SU-DHL-6 (cell line): ENCODE results near the gene OR6J1.
"Not testable (repeated sequence)": the region's sequence is repeated elsewhere in the genome, so short reads cannot be mapped to it uniquely, and the experiment has no call there.

ENCODE experiments used
- H2AFZ ChIP-seq: fragments of 200-600 bp; sonication (generic); 2 replicates; pipeline ENCODE4 v1.6.1; 2014; ENCODE audit warnings: low read depth, mild to moderate bottlenecking, moderate library complexity, mixed read lengths, antibody characterized with exemption, low read length; ENCODE audit not compliant: severe bottlenecking
- H3F3A ChIP-seq: fragments of 200-600 bp; shearing (Covaris generic); 2 replicates; pipeline ENCODE4 v1.6.0; 2016; ENCODE audit warnings: antibody characterized with exemption, mild to moderate bottlenecking; ENCODE audit not compliant: insufficient read depth
- H3K27ac ChIP-seq: fragments of 200-600 bp; sonication (generic); 2 replicates; pipeline ENCODE4 v1.5.1; 2016; ENCODE audit warnings: low read depth, mild to moderate bottlenecking, low read length, moderate library complexity, mixed read lengths
- H3K27me3 ChIP-seq: fragments of 200-600 bp; sonication (generic), shearing (Covaris generic); 2 replicates; pipeline ENCODE4 v1.6.0; 2014; ENCODE audit warnings: mild to moderate bottlenecking, low read length
- H3K36me3 ChIP-seq: fragments of 200-600 bp; sonication (generic); 2 replicates; pipeline ENCODE4 v1.6.1; 2014; ENCODE audit warnings: mild to moderate bottlenecking, low read length, mixed read lengths
- H3K4me2 ChIP-seq: fragments of 300-600, 200-600 bp; shearing (Covaris generic), sonication (generic); 2 replicates; pipeline ENCODE4 v1.6.0; 2014; ENCODE audit warnings: low read length, low read depth, mild to moderate bottlenecking; ENCODE audit not compliant: poor library complexity, severe bottlenecking
- H3K4me3 ChIP-seq: fragments of 200-600 bp; sonication (generic); 2 replicates; pipeline ENCODE4 v1.5.1; 2014; ENCODE audit warnings: antibody characterized with exemption, low read length, mild to moderate bottlenecking, mixed read lengths; ENCODE audit not compliant: insufficient read depth, poor library complexity, severe bottlenecking
- H3K79me2 ChIP-seq: fragments of 200-600 bp; sonication (generic); 2 replicates; pipeline ENCODE4 v1.6.1; 2014; ENCODE audit warnings: mild to moderate bottlenecking, low read length, moderate library complexity; ENCODE audit not compliant: insufficient read depth
- H3K9ac ChIP-seq: fragments of 200-600 bp; sonication (generic); 2 replicates; pipeline ENCODE4 v1.7.0; 2014; ENCODE audit warnings: mild to moderate bottlenecking, low read length
- H3K9me2 ChIP-seq: fragments of 200-600 bp; sonication (generic); replicated peaks from 2 replicates; pipeline ENCODE4 v1.6.1; 2014; ENCODE audit warnings: low read length; ENCODE audit not compliant: insufficient read depth
- H3K9me3 ChIP-seq: fragments of 200-600 bp; sonication (generic); 2 replicates; pipeline ENCODE4 v1.6.1; 2014; ENCODE audit warnings: low read length, mixed read lengths; ENCODE audit not compliant: insufficient read depth
- H4K20me1 ChIP-seq: fragments of 200-600 bp; sonication (generic); 2 replicates; pipeline ENCODE4 v1.6.1; 2014; ENCODE audit warnings: low read depth, mild to moderate bottlenecking, antibody characterized with exemption, low read length, moderate library complexity, mixed read lengths
- EZH2phosphoT487 ChIP-seq: fragments of 200-600 bp; sonication (generic), shearing (Covaris generic); conservative IDR thresholded peaks from 2 replicates; pipeline ENCODE4 v1.6.1; 2018; ENCODE audit warnings: mild to moderate bottlenecking, antibody characterized with exemption, low read length, moderate library complexity, mixed read lengths
- TF ChIP-seq, protein P1 (sequence below): fragments of 200-600 bp; sonication (generic); IDR thresholded peaks from one replicate; pipeline ENCODE4 v1.5.1; 2017; ENCODE audit warnings: antibody characterized with exemption, mild to moderate bottlenecking, low read length, moderate library complexity; ENCODE audit not compliant: insufficient read depth, poor library complexity, severe bottlenecking

Gene OR6J1

DNA sequence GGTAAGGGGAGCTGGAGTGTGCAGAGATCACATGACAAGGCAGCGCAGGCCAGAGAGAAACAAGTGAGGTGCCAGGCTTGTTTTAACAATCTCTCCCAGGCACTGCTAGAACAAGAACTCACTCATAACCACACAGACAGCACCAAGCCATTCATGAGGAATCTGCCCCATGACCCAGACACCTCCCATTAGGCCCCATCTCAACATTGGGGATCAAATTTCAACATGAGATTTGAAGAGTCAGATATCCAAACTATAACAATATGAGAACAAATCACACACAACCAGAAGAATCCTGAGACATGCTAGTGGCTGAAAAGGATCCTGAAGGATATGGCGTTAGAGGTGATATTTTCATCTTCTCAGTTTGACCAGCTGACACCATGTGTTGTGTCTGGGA is 21.9 kb downstream of the OR6J1 start:
- Histone ChIP-seq H4K20me1 (no peaks in the 10 kb centered on the region), H2AFZ (no peak overlapping the region), H3K4me3 (no peak overlapping the region), H3K27ac (no peak overlapping the region), H3K4me2 (no peak overlapping the region), H3K36me3 (no peaks in the 10 kb centered on the region), H3K9me3 (no peaks in the 10 kb centered on the region), H3K79me2 (no peaks in the 10 kb centered on the region), H3F3A (no peaks in the 10 kb centered on the region), H3K9me2 (no peaks in the 10 kb centered on the region), H3K27me3 (no peaks in the 10 kb centered on the region), H3K9ac (no peak overlapping the region)
- TF ChIP-seq, protein P1, sequence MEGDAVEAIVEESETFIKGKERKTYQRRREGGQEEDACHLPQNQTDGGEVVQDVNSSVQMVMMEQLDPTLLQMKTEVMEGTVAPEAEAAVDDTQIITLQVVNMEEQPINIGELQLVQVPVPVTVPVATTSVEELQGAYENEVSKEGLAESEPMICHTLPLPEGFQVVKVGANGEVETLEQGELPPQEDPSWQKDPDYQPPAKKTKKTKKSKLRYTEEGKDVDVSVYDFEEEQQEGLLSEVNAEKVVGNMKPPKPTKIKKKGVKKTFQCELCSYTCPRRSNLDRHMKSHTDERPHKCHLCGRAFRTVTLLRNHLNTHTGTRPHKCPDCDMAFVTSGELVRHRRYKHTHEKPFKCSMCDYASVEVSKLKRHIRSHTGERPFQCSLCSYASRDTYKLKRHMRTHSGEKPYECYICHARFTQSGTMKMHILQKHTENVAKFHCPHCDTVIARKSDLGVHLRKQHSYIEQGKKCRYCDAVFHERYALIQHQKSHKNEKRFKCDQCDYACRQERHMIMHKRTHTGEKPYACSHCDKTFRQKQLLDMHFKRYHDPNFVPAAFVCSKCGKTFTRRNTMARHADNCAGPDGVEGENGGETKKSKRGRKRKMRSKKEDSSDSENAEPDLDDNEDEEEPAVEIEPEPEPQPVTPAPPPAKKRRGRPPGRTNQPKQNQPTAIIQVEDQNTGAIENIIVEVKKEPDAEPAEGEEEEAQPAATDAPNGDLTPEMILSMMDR, result no peak
- no peak for TF ChIP-seq EZH2phosphoT487

DNA sequence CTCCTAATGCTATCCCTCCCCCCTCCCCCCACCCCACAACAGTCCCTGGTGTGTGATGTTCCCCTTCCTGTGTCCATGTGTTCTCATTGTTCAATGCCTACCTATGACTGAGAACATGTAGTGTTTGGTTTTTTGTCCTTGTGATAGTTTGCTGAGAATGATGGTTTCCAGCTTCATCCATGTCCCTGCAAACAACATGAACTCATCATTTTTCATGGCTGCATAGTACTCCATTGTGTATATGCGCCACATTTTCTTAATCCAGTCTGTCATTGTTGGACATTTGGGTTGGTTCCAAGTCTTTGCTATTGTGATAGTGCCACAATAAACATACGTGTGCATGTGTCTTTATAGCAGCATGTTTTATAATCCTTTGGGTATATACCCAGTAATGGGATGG is 28.4 kb downstream of the OR6J1 start:
- H4K20me1 ChIP-seq, H2AFZ ChIP-seq, H3K27ac ChIP-seq, H3K27me3 ChIP-seq, H3K4me2 ChIP-seq, H3K9me2 ChIP-seq, H3K4me3 ChIP-seq, H3K36me3 ChIP-seq, H3F3A ChIP-seq, H3K9ac ChIP-seq, H3K9me3 ChIP-seq, H3K79me2 ChIP-seq: not testable (repeated sequence)

DNA sequence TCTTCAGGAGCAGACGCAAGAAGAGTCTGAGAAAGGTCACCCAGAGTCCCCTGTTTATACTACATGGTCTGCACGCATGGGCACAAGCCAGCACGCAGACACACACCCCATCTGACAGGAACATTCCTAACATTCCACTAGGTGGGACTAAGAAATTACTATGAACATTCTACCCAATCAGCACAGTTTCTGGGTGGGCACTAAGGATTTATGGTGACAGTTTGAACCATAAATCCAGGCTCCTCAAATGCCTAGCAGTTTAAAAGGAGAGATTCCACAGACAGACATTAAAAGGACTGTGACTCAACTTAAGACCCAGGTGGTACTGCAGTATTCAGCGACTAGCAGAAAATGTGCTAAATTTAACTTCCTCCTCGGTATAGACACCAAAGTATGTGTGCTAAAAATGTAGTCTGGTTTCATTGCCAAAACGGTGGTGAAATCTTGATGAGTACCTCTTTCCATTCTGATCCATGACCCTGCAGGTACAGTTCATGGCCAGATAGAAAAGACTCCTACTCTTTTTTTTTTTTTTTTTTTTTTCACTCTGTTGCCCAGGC is 29.8 kb downstream of the OR6J1 start:
- Histone ChIP-seq H3K4me2 (no peak overlapping the region), H3K4me3 (no peak overlapping the region), H4K20me1 (no peaks in the 10 kb centered on the region), H3K27ac (no peak overlapping the region), H3K9ac (no peak overlapping the region), H3K79me2 (no peaks in the 10 kb centered on the region), H3K9me2 (no peaks in the 10 kb centered on the region), H3K9me3 (no peaks in the 10 kb centered on the region), H3F3A (no peaks in the 10 kb centered on the region), H2AFZ (no peak overlapping the region), H3K36me3 (no peaks in the 10 kb centered on the region), H3K27me3 (no peaks in the 10 kb centered on the region)
- TF ChIP-seq, protein P1, result no peak
- TF ChIP-seq EZH2phosphoT487, result no peak

DNA sequence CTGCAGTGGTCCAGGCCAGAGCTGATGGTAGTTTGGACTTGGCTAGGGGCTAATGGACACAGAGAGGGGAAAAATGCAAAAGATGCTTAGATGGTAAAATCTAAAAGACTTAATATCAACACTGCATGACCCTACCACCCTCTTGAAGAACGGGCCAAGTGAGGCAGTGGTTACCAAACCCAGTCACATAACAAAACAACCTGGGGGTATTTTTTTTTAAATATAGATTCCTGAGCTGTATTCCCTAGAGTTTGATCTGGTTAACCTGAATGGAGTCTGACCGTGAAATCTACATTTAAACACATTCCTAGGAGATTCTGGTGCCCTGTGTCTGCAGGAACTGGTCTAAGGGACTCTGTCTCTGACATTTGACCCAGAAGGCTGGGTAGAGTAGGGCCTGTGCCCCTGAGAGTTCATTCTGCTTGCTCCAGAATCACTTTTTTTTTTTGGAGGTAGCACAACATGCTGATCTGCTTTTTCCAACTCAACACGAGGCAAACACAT is 30.4 kb downstream of the OR6J1 start:
- H3K9me3 ChIP-seq, result no peaks in the 10 kb centered on the region
- H3K36me3 ChIP-seq, result no peaks in the 10 kb centered on the region
- H3K79me2 ChIP-seq, result no peaks in the 10 kb centered on the region
- H3K27ac ChIP-seq, result no peak overlapping the region
- H3K9me2 ChIP-seq, result no peaks in the 10 kb centered on the region
- no peaks in the 10 kb centered on the region for H4K20me1 ChIP-seq
- no peaks in the 10 kb centered on the region for H3F3A ChIP-seq
- H3K4me3 ChIP-seq, result no peak overlapping the region
- no peak overlapping the region for H3K4me2 ChIP-seq
- no peak for TF ChIP-seq EZH2phosphoT487
- TF ChIP-seq, protein P1, result no peak
- no peak overlapping the region for H2AFZ ChIP-seq
- no peak overlapping the region for H3K9ac ChIP-seq
- no peaks in the 10 kb centered on the region for H3K27me3 ChIP-seq
